ENCODE measurements around the gene FOXO3B.
"Not testable (repeated sequence)": the region's sequence is repeated elsewhere in the genome, so short reads cannot be mapped to it uniquely, and the experiment has no call there.

GRCh38 chr17:18682668-18683067 lies 554 bp upstream of the FOXO3B start:
- TF ChIP-seq CTCF, POLR2AphosphoS5 (IDR thresholded peaks at IDR 0.05): not testable (repeated sequence)
